Endothelial cell of umbilical vein (primary cell): ENCODE measurements around the gene ZNF430. TPM values are rescaled to one million over a fixed set of nuclear protein-coding genes. Genes with fewer than 3 reads are reported as not detected.

Experiments used
- BruUV-seq: library from RNA; stranded (reverse); fragments of 400-500 nt; replicated peaks from 2 replicates; lab custom pipeline; 2021; lab: Mats Ljungman, UMichigan
- CTCF ChIA-PET: fragments of 300-600, 350-600 bp; sonication (Branson Sonifier 250); formaldehyde crosslinking; loops from one replicate; lab custom pipeline; 2021; ENCODE audit warnings: antibody characterized with exemption, inconsistent platforms; lab: Charles Lee
- POLR2A ChIA-PET: fragments of 300-600, 350-600 bp; sonication (Branson Sonifier 250); formaldehyde crosslinking; loops from one replicate; lab custom pipeline; 2021; ENCODE audit warnings: antibody characterized with exemption, inconsistent platforms; lab: Charles Lee
- DNase-seq: peaks from one replicate; pipeline ENCODE4 v3.0.0-alpha.2; 2011; ENCODE audit warnings: low read depth, low spot score
- FAIRE-seq: peaks from 2 replicates; lab custom pipeline; 2011; peaks lifted over from hg19 to GRCh38; lab: Jason Lieb, UNC
- H2AFZ ChIP-seq: 2 replicates; pipeline ENCODE4 v1.6.0; 2012; ENCODE audit warnings: low read depth, low read length, control low read depth, inconsistent platforms
- H3K27ac ChIP-seq: 2 replicates; pipeline ENCODE4 v1.5.1; 2011; ENCODE audit warnings: low read depth, mild to moderate bottlenecking, control low read depth, low read length, moderate library complexity; ENCODE audit not compliant: insufficient read depth
- H3K27me3 ChIP-seq, 2 experiments: 2 replicates each; pipeline versions ENCODE4 v1.6.0 to v1.6.1; 2011; ENCODE audit warnings: low read length in 2 of 2, mixed read lengths in 1 of 2; ENCODE audit not compliant: control insufficient read depth in 2 of 2, insufficient read depth in 2 of 2
- H3K36me3 ChIP-seq, 2 experiments: 2 replicates in 1 of 2; 3 replicates in 1 of 2; pipeline ENCODE4 v1.5.1; 2011; ENCODE audit warnings: low read length in 2 of 2, mild to moderate bottlenecking in 1 of 2, moderate library complexity in 1 of 2; ENCODE audit not compliant: control insufficient read depth in 2 of 2, insufficient read depth in 2 of 2; ENCODE audit errors: extremely low read depth in 1 of 2
- H3K4me1 ChIP-seq: 3 replicates; pipeline ENCODE4 v1.5.1; 2011; ENCODE audit warnings: mild to moderate bottlenecking, low read length; ENCODE audit not compliant: control insufficient read depth, insufficient read depth; ENCODE audit errors: extremely low read depth
- H3K4me2 ChIP-seq: 2 replicates; pipeline ENCODE4 v1.6.1; 2011; ENCODE audit warnings: low read length, control low read depth, mixed read lengths; ENCODE audit not compliant: insufficient read depth
- H3K4me3 ChIP-seq, 3 experiments: fragments of 200-600 bp in 1 of 3; sonication (generic), shearing (Covaris generic) in 1 of 3; replicated peaks in 1 of 3; 2 replicates each; pipeline ENCODE4 v1.5.1; 2011 to 2016; ENCODE audit warnings: control low read depth in 3 of 3, low read length in 3 of 3, mild to moderate bottlenecking in 2 of 3, inconsistent platforms in 1 of 3, low read depth in 1 of 3, moderate library complexity in 1 of 3; ENCODE audit not compliant: insufficient read depth in 1 of 3
- H3K79me2 ChIP-seq: 2 replicates; pipeline ENCODE4 v1.6.0; 2012; ENCODE audit warnings: low read length, inconsistent platforms; ENCODE audit not compliant: control insufficient read depth, insufficient read depth
- H3K9ac ChIP-seq: replicated peaks from 2 replicates; pipeline ENCODE3; 2011; ENCODE audit warnings: low read length, control low read depth; ENCODE audit not compliant: insufficient read depth; ENCODE audit errors: extremely low read depth
- H3K9me1 ChIP-seq: replicated peaks from 3 replicates; pipeline ENCODE4 v1.6.0; 2011; ENCODE audit warnings: mild to moderate bottlenecking, low read length; ENCODE audit not compliant: control insufficient read depth, insufficient read depth; ENCODE audit errors: extremely low read depth
- H3K9me3 ChIP-seq: replicated peaks from 2 replicates; pipeline ENCODE4 v1.5.1; 2012; ENCODE audit warnings: low read length, inconsistent platforms; ENCODE audit not compliant: control insufficient read depth, insufficient read depth
- H4K20me1 ChIP-seq: replicated peaks from 2 replicates; pipeline ENCODE3; 2011; ENCODE audit warnings: mild to moderate bottlenecking, low read length; ENCODE audit not compliant: control insufficient read depth, insufficient read depth; ENCODE audit errors: extremely low read depth
- EZH2 ChIP-seq: IDR thresholded peaks from 2 replicates; pipeline ENCODE4 v1.6.1; 2012; ENCODE audit warnings: borderline replicate concordance, low read depth, mild to moderate bottlenecking, moderate library complexity, low read length, inconsistent platforms; ENCODE audit not compliant: severe bottlenecking
- FOS ChIP-seq: IDR thresholded peaks from 2 replicates; pipeline ENCODE4 v1.6.1; 2011; ENCODE audit warnings: mild to moderate bottlenecking, low read length, moderate library complexity, borderline replicate concordance; ENCODE audit not compliant: insufficient read depth
- GATA2 ChIP-seq: IDR thresholded peaks from 2 replicates; pipeline ENCODE4 v1.7.0; 2011; ENCODE audit warnings: low read depth, mild to moderate bottlenecking, moderate library complexity, mixed read lengths, low read length; ENCODE audit not compliant: insufficient read length, insufficient read depth
- JUN ChIP-seq: IDR thresholded peaks from 2 replicates; pipeline ENCODE4 v1.6.1; 2011; ENCODE audit warnings: borderline replicate concordance, low read depth; ENCODE audit not compliant: insufficient read length, insufficient read depth
- MYC ChIP-seq: IDR thresholded peaks from one replicate; pipeline ENCODE4 v1.6.1; 2011; ENCODE audit warnings: mild to moderate bottlenecking, low read depth, low read length
- POLR2A ChIP-seq: IDR thresholded peaks from 2 replicates; pipeline ENCODE4 v1.6.1; 2012; ENCODE audit warnings: low read depth, mild to moderate bottlenecking, control low read depth, low read length
- POLR2AphosphoS5 ChIP-seq: IDR thresholded peaks from 2 replicates; pipeline ENCODE4 v1.6.1; 2012; ENCODE audit warnings: low read depth, mild to moderate bottlenecking, control low read depth, low read length, moderate library complexity; ENCODE audit not compliant: insufficient read depth
- dilution Hi-C: fragments of 300-500 bp; cut with MboI; formaldehyde crosslinking; loops from one replicate; pipeline ENCODE4 v1.15.0; 2019; ENCODE audit warnings: low sequenced_read_pairs; ENCODE audit not compliant: extremely low pct_ligation_motif_present
- intact Hi-C: fragments of 100-400 bp; cut with micrococcal nuclease; formaldehyde crosslinking; loops from one replicate; pipeline ENCODE4 v1.10.0; 2022
- polyA plus RNA-seq, 4 experiments: library from polyadenylated mRNA; depleted of rRNA in 3 of 4; stranded (reverse) in 3 of 4; unstranded in 1 of 4; fragments of >200 nt; gene quantifications; 2 replicates each; pipeline versions ENCODE4 v1.2.1 to v1.2.3, GENCODE V29; 2011 to 2012; ENCODE audit warnings: missing spikeins in 1 of 4
- total RNA-seq: library from RNA; stranded (reverse); gene quantifications from 2 replicates; pipeline ENCODE4 v1.2.3, GENCODE V29; 2021
- TF ChIP-seq, protein P1 (sequence below): IDR thresholded peaks from 2 replicates; pipeline ENCODE4 v1.6.1; 2011; ENCODE audit not compliant: insufficient read depth, insufficient read length
- TF ChIP-seq, protein P2 (sequence below), 2 donors: IDR thresholded peaks; 1 replicate in 1 of 2; 2 replicates in 1 of 2; pipeline ENCODE4 v1.5.1; 2011; ENCODE audit warnings: low read length in 2 of 2, mild to moderate bottlenecking in 2 of 2, moderate library complexity in 2 of 2, control low read depth in 1 of 2, inconsistent platforms in 1 of 2, low read depth in 1 of 2; ENCODE audit not compliant: insufficient read depth in 1 of 2; ENCODE audit errors: extremely low read depth in 1 of 2

The ZNF430 gene
- total and polyA plus RNA-seq, 2 donors (not counting 3 experiments of a cell fraction or from before 2014, with no cell fraction given): 7.0 to 13.4 TPM

DNA sequence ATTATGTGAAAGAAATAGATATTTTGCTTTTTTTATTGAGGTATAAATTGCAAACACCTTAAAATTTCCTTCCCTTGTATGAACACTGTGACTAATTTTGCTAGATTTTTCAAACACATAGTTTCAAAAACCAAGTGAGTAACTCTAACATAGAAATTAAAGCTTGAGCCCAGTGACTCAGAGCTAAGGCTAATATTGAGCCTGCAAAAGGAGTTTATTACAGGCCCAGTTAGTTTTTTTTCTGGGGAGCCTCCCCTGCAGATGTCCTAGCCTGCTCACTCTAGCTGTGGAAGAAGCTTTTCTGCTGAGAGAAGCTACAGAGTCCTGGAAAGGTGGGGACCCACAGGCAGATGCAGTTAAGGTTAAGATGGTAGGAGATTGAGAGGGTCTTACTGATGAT is 3.4 kb downstream of the ZNF430 start:
- H3K4me3 ChIP-seq: no peak overlapping the region
- BruUV-seq: no TSS peak
- H3K79me2 ChIP-seq: peaks cover 56% of the 10 kb centered on the region
- TF ChIP-seq MYC (no peak), FOS (no peak), POLR2A (no peak), JUN (no peak), EZH2 (no peak), GATA2 (no peak), POLR2AphosphoS5 (no peak)
- TF ChIP-seq, protein P1, sequence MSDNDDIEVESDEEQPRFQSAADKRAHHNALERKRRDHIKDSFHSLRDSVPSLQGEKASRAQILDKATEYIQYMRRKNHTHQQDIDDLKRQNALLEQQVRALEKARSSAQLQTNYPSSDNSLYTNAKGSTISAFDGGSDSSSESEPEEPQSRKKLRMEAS: no peak
- TF ChIP-seq, protein P2, sequence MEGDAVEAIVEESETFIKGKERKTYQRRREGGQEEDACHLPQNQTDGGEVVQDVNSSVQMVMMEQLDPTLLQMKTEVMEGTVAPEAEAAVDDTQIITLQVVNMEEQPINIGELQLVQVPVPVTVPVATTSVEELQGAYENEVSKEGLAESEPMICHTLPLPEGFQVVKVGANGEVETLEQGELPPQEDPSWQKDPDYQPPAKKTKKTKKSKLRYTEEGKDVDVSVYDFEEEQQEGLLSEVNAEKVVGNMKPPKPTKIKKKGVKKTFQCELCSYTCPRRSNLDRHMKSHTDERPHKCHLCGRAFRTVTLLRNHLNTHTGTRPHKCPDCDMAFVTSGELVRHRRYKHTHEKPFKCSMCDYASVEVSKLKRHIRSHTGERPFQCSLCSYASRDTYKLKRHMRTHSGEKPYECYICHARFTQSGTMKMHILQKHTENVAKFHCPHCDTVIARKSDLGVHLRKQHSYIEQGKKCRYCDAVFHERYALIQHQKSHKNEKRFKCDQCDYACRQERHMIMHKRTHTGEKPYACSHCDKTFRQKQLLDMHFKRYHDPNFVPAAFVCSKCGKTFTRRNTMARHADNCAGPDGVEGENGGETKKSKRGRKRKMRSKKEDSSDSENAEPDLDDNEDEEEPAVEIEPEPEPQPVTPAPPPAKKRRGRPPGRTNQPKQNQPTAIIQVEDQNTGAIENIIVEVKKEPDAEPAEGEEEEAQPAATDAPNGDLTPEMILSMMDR (IDR thresholded peaks at IDR 0.05; ENCODE audit: extremely low read depth in 1 of 2, insufficient read depth in 1 of 2, low read depth in 1 of 2, low read length in 2 of 2): no peak
- no peak overlapping the region for H3K4me2 ChIP-seq
- no peak overlapping the region for H2AFZ ChIP-seq
- no peaks in the 10 kb centered on the region for H3K27me3 ChIP-seq
- H3K9ac ChIP-seq: no peak overlapping the region
- intact Hi-C loops: loop anchor here (10.0 kb wide), 1 partner anchor 811 kb away; the partner anchor contains the start of gene ZNF43
- ChIA-PET CTCF (no interaction called here), POLR2A (no interaction called here)
- H4K20me1 ChIP-seq: no peaks in the 10 kb centered on the region
- H3K4me1 ChIP-seq: peaks cover 3% of the 10 kb centered on the region
- no peaks in the 10 kb centered on the region for H3K9me3 ChIP-seq
- FAIRE-seq (no peak), DNase-seq (no peak)
- dilution Hi-C loops: no loop called here
- H3K9me1 ChIP-seq: no peaks in the 10 kb centered on the region
- no peak overlapping the region for H3K27ac ChIP-seq
- H3K36me3 ChIP-seq: peaks cover 0 to 2% of the 10 kb centered on the region in 2 experiments
